Lung (tissue), 12 donors: ENCODE measurements around the gene ULBP3. TPM values are rescaled to one million over a fixed set of nuclear protein-coding genes. Genes with fewer than 3 reads are reported as not detected.

Experiments used
- ATAC-seq: fragments of 200-7000 bp; cut with Tn5 transposase; one replicate; pipeline ENCODE4 v1.9.1; 2020; ENCODE audit warnings: moderate number of reproducible peaks; ENCODE audit not compliant: insufficient read depth, low FRiP score
- DNase-seq, 3 donors: peaks; one replicate each; pipeline ENCODE4 v3.0.0-alpha.2; 2013 to 2017
- H3K27ac ChIP-seq, 2 donors: one replicate each; pipeline ENCODE4 v1.5.1; 2013; ENCODE audit warnings: mild to moderate bottlenecking in 2 of 2, moderate library complexity in 2 of 2, control low read depth in 1 of 2, inconsistent platforms in 1 of 2, low read depth in 1 of 2, low read length in 1 of 2
- H3K27me3 ChIP-seq, 3 donors: one replicate each; pipeline ENCODE4 v1.5.1; 2013; ENCODE audit warnings: low read length in 2 of 3; ENCODE audit not compliant: control insufficient read depth in 3 of 3, insufficient read depth in 3 of 3
- H3K36me3 ChIP-seq, 4 donors: one replicate each; pipeline ENCODE4 v1.5.1; 2013; ENCODE audit warnings: low read length in 4 of 4, mild to moderate bottlenecking in 1 of 4, moderate library complexity in 1 of 4; ENCODE audit not compliant: control insufficient read depth in 4 of 4, insufficient read depth in 4 of 4
- H3K4me1 ChIP-seq, 5 donors: one replicate each; pipeline ENCODE4 v1.5.1; 2013; ENCODE audit warnings: low read length in 5 of 5, mild to moderate bottlenecking in 2 of 5, moderate library complexity in 1 of 5; ENCODE audit not compliant: control insufficient read depth in 5 of 5, insufficient read depth in 5 of 5
- H3K4me3 ChIP-seq: one replicate; pipeline ENCODE4 v1.5.1; 2013; ENCODE audit warnings: mild to moderate bottlenecking, control low read depth, moderate library complexity
- H3K9ac ChIP-seq, 2 donors: one replicate each; pipeline ENCODE4 v1.5.1; 2013; ENCODE audit warnings: low read length in 2 of 2, control low read depth in 1 of 2; ENCODE audit not compliant: insufficient read depth in 1 of 2
- H3K9me3 ChIP-seq, 4 donors: one replicate each; pipeline ENCODE4 v1.5.1; 2013; ENCODE audit warnings: low read length in 3 of 4, mild to moderate bottlenecking in 1 of 4, moderate library complexity in 1 of 4; ENCODE audit not compliant: control insufficient read depth in 4 of 4, insufficient read depth in 3 of 4
- CTCF ChIP-seq: IDR thresholded peaks from 2 replicates; pipeline ENCODE4 v1.5.1; 2012; ENCODE audit warnings: mild to moderate bottlenecking; ENCODE audit errors: control extremely low read depth, extremely low read depth
- WGBS, 2 donors: extraction: QIAGEN DNeasy Blood & Tissue Kit; methylation state at CpG; one replicate each; pipeline ENCODE4 v1.1.7; 2013; 5-methylcytosine and 5-hydroxymethylcytosine counted together
- polyA plus RNA-seq, 2 donors: library from polyadenylated mRNA; stranded (reverse); fragments of 200-250 nt; gene quantifications; one replicate each; pipeline ENCODE4 v1.2.1, GENCODE V29; 2013
- total RNA-seq, 2 donors: library from RNA; depleted of rRNA in 1 of 2; stranded (reverse); fragments of >200 nt in 1 of 2; gene quantifications; one replicate each; pipeline ENCODE4 v1.2.1, GENCODE V29; 2014 to 2021
- donor health status: control.
- donor health status: control.
- donor health status: Bipolar disorder and iron deficiency.
- donor health status: healthy.
- donor health status: DM: yes; HTN: yes; CAD: no.

ULBP3 gene
- total and polyA plus RNA-seq, 4 donors, result 1.4 to 6.8 (median 3.9) TPM

GRCh38 chr6:150033207-150033771 lies 35.6 kb downstream of the ULBP3 start:
- Histone ChIP-seq H3K27ac (no peak overlapping the region), H3K27me3 (peaks cover 0 to 66% (median 39%) of the 10 kb centered on the region in 3 donors), H3K36me3 (no peaks in the 10 kb centered on the region), H3K4me1 (peaks cover 0 to 11% (median 5%) of the 10 kb centered on the region in 5 donors), H3K9me3 (no peaks in the 10 kb centered on the region), H3K9ac (no peak overlapping the region), H3K4me3 (no peak overlapping the region)
- no peak for TF ChIP-seq CTCF
- DNase-seq (no peak), ATAC-seq (no peak)
- 83 to 86% methylated on average over 6 of the region's 6 CpGs for WGBS, 2 donors

DNA sequence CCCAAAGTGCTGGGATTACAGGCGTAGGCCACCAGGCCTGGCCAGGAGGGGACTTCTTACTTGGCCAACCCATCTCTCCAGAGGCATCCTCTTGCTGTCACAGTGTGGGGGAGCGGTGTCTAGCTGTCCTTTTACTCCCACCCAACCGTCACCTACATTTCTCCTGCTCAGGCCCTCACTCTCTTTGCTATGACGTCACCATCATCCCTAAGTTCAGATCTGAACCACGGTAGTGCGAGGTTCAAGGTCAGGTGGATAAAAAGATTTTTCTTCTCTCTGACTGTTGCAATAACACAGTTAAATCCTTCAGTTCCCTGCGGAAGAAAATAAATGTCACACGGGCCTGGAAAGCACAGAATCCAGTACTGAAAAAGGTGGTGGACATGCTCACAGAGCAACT lies 36.3 kb downstream of the ULBP3 start:
- Histone ChIP-seq H3K9me3 (no peaks in the 10 kb centered on the region), H3K4me1 (peaks cover 0 to 4% (median 0%) of the 10 kb centered on the region in 5 donors), H3K36me3 (no peaks in the 10 kb centered on the region), H3K4me3 (no peak overlapping the region), H3K27me3 (peaks cover 0 to 59% (median 37%) of the 10 kb centered on the region in 3 donors), H3K9ac (no peak overlapping the region), H3K27ac (no peak overlapping the region)
- no peak for ATAC-seq
- 92 to 96% methylated on average over 8 of the region's 8 CpGs for WGBS, 2 donors
- no peak for TF ChIP-seq CTCF
- DNase-seq, result no peak

- DNase-seq (no peak), ATAC-seq (no peak)
- TF ChIP-seq CTCF, result no peak
- Histone ChIP-seq H3K27me3 (peaks cover 0 to 59% (median 38%) of the 10 kb centered on the region in 3 donors), H3K9me3 (no peaks in the 10 kb centered on the region), H3K4me1 (peaks cover 0 to 2% (median 0%) of the 10 kb centered on the region in 5 donors), H3K9ac (no peak overlapping the region), H3K36me3 (no peaks in the 10 kb centered on the region), H3K4me3 (no peak overlapping the region), H3K27ac (no peak overlapping the region)
- WGBS, 2 donors, result 75 to 90% methylated on average over 3 of the region's 3 CpGs
These were observed 38.3 kb downstream of the ULBP3 start for GRCh38 chr6:150030611-150031010.

GRCh38 chr6:150029749-150030148 lies 39.2 kb downstream of the ULBP3 start:
- no peak for DNase-seq
- TF ChIP-seq CTCF, result no peak
- H3K27me3 ChIP-seq, result peaks cover 0 to 59% (median 40%) of the 10 kb centered on the region in 3 donors
- no peak for ATAC-seq
- no peak overlapping the region for H3K27ac ChIP-seq
- H3K9me3 ChIP-seq, result no peaks in the 10 kb centered on the region
- H3K4me3 ChIP-seq, result no peak overlapping the region
- H3K4me1 ChIP-seq, result peaks cover 0 to 10% (median 5%) of the 10 kb centered on the region in 5 donors
- 76 to 86% methylated on average over 4 of the region's 4 CpGs for WGBS, 2 donors
- no peaks in the 10 kb centered on the region for H3K36me3 ChIP-seq
- no peak overlapping the region for H3K9ac ChIP-seq
